GM21423 (cell line): ENCODE measurements around the gene LRRC7.
"Not testable (repeated sequence)": the region's sequence is repeated elsewhere in the genome, so short reads cannot be mapped to it uniquely, and the experiment has no call there.

Source experiments
- ATAC-seq: cut with Tn5 transposase; IDR thresholded peaks from one replicate; pipeline ENCODE4 v1.9.1; 2021; ENCODE audit warnings: mild to moderate bottlenecking, moderate library complexity; ENCODE audit not compliant: unreplicated experiment

LRRC7 gene

GRCh38 chr1:69693921-69694675 is 126.4 kb downstream of the LRRC7 start:
- no peak for ATAC-seq

- no peak for ATAC-seq
These were observed 129.6 kb downstream of the LRRC7 start for GRCh38 chr1:69697340-69697739.

GRCh38 chr1:69700770-69701169 is 133.0 kb downstream of the LRRC7 start:
- no peak for ATAC-seq

- ATAC-seq, result no peak
These were observed 134.4 kb downstream of the LRRC7 start for GRCh38 chr1:69702085-69702484.

- ATAC-seq, result no peak
These were observed 138.8 kb downstream of the LRRC7 start for GRCh38 chr1:69706473-69706872.

GRCh38 chr1:69707103-69707502 is 139.4 kb downstream of the LRRC7 start:
- ATAC-seq, result no peak

- no peak for ATAC-seq
These were observed 142.9 kb downstream of the LRRC7 start for GRCh38 chr1:69710484-69711189.

- no peak for ATAC-seq
These were observed 143.6 kb downstream of the LRRC7 start for GRCh38 chr1:69711190-69711930.

- not testable (repeated sequence) for ATAC-seq
These were observed 150.1 kb downstream of the LRRC7 start for GRCh38 chr1:69717834-69718233.

GRCh38 chr1:69728206-69728605 is 160.5 kb downstream of the LRRC7 start:
- ATAC-seq, result no peak

GRCh38 chr1:69733061-69733460 is 165.3 kb downstream of the LRRC7 start:
- no peak for ATAC-seq

GRCh38 chr1:69737527-69738185 is 169.9 kb downstream of the LRRC7 start:
- ATAC-seq, result peak; percentile 84

- ATAC-seq, result no peak
These were observed 170.9 kb downstream of the LRRC7 start for GRCh38 chr1:69738458-69739250.

GRCh38 chr1:69739251-69739605 is 171.5 kb downstream of the LRRC7 start:
- no peak for ATAC-seq

- ATAC-seq, result no peak
These were observed 175.4 kb downstream of the LRRC7 start for GRCh38 chr1:69743146-69743545.

- no peak for ATAC-seq
These were observed 176.7 kb downstream of the LRRC7 start for GRCh38 chr1:69744381-69744780.

GRCh38 chr1:69747207-69747606 is 179.5 kb downstream of the LRRC7 start:
- ATAC-seq, result no peak

GRCh38 chr1:69750638-69751037 is 182.9 kb downstream of the LRRC7 start:
- no peak for ATAC-seq

- no peak for ATAC-seq
These were observed 185.1 kb downstream of the LRRC7 start for GRCh38 chr1:69752831-69753230.

GRCh38 chr1:69754521-69754920 is 186.8 kb downstream of the LRRC7 start:
- no peak for ATAC-seq
